ENCODE measurements around the gene TASP1.

DNA sequence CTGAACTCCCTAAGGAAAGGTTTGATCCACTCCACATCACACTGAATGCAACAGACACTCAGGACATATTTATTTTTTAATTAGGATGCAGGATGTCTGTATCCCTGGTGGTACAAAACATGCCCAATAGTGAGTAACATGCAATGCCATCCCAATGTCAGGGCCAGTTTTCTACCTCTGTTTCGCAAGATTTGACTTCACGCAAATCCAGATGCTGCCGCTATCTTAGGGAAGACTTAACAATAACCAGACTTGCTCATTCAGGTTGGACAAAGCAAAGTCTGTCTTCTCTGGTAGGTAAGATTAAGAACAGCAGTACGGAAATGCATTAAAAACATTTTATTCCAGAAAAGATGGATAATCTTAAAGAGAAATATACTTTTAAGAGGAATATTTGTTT, 103.1 kb downstream of the TASP1 start:
- TF ChIP-seq, protein P1, sequence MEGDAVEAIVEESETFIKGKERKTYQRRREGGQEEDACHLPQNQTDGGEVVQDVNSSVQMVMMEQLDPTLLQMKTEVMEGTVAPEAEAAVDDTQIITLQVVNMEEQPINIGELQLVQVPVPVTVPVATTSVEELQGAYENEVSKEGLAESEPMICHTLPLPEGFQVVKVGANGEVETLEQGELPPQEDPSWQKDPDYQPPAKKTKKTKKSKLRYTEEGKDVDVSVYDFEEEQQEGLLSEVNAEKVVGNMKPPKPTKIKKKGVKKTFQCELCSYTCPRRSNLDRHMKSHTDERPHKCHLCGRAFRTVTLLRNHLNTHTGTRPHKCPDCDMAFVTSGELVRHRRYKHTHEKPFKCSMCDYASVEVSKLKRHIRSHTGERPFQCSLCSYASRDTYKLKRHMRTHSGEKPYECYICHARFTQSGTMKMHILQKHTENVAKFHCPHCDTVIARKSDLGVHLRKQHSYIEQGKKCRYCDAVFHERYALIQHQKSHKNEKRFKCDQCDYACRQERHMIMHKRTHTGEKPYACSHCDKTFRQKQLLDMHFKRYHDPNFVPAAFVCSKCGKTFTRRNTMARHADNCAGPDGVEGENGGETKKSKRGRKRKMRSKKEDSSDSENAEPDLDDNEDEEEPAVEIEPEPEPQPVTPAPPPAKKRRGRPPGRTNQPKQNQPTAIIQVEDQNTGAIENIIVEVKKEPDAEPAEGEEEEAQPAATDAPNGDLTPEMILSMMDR (IDR thresholded peaks at IDR 0.05) = no peak
- no peak for TF ChIP-seq POLR2A (IDR thresholded peaks at IDR 0.05)
